Osteoblast (primary cell): ENCODE results near the gene PRDM5. TPM values are rescaled to one million over a fixed set of nuclear protein-coding genes. Genes with fewer than 3 reads are reported as not detected.

Experiments
- DNase-seq: peaks from one replicate; pipeline ENCODE4 v3.0.0; 2011; ENCODE audit warnings: low spot score, mixed read lengths; ENCODE audit not compliant: insufficient read length; ENCODE audit errors: missing footprints
- H2AFZ ChIP-seq: 2 replicates; pipeline ENCODE4 v1.6.0; 2011; ENCODE audit warnings: mild to moderate bottlenecking, low read length
- H3K27ac ChIP-seq: 2 replicates; pipeline ENCODE4 v1.5.1; 2011; ENCODE audit warnings: mild to moderate bottlenecking, low read depth, low read length, moderate library complexity
- H3K27me3 ChIP-seq: 2 replicates; pipeline ENCODE4 v1.6.0; 2012; ENCODE audit warnings: mild to moderate bottlenecking, control low read depth, inconsistent platforms, low read length, moderate library complexity; ENCODE audit not compliant: insufficient read depth
- H3K36me3 ChIP-seq: 2 replicates; pipeline ENCODE4 v1.5.1; 2011; ENCODE audit warnings: mild to moderate bottlenecking, low read length, control low read depth, moderate library complexity; ENCODE audit not compliant: insufficient read depth
- H3K4me1 ChIP-seq: 2 replicates; pipeline ENCODE4 v1.5.1; 2011; ENCODE audit warnings: mild to moderate bottlenecking, low read length, control low read depth, moderate library complexity; ENCODE audit not compliant: insufficient read depth
- H3K4me2 ChIP-seq: 2 replicates; pipeline ENCODE4 v1.6.0; 2011; ENCODE audit warnings: mild to moderate bottlenecking, low read length; ENCODE audit not compliant: insufficient read depth
- H3K4me3 ChIP-seq: fragments of 200-600 bp; sonication (generic); 3 replicates; pipeline ENCODE4 v1.5.1; 2012; ENCODE audit warnings: mild to moderate bottlenecking, low read length, inconsistent platforms; ENCODE audit not compliant: insufficient read depth
- H3K79me2 ChIP-seq: 2 replicates; pipeline ENCODE4 v1.6.0; 2012; ENCODE audit warnings: mild to moderate bottlenecking, low read length, control low read depth, inconsistent platforms; ENCODE audit not compliant: insufficient read depth
- H3K9me3 ChIP-seq: 2 replicates; pipeline ENCODE4 v1.5.1; 2011; ENCODE audit warnings: low read depth, low read length, control low read depth
- H4K20me1 ChIP-seq: 2 replicates; pipeline ENCODE4 v1.6.0; 2012; ENCODE audit warnings: mild to moderate bottlenecking, low read length, control low read depth; ENCODE audit not compliant: insufficient read depth
- CTCF ChIP-seq: IDR thresholded peaks from 2 replicates; pipeline ENCODE4 v1.5.1; 2011; ENCODE audit warnings: mild to moderate bottlenecking, low read depth, low read length, moderate library complexity; ENCODE audit errors: extremely low read depth
- total RNA-seq: library from RNA; depleted of rRNA; stranded (reverse); fragments of >200 nt; gene quantifications from 2 replicates; pipeline ENCODE4 v1.2.3, GENCODE V29; 2012

The PRDM5 gene
- total RNA-seq, 1 donor, result 39.4 TPM

- DNase-seq, result no peak
- H3K27me3 ChIP-seq, result no peaks in the 10 kb centered on the region
- H3K27ac ChIP-seq, result no peak overlapping the region
- H3K9me3 ChIP-seq, result no peaks in the 10 kb centered on the region
- no peak overlapping the region for H2AFZ ChIP-seq
- H4K20me1 ChIP-seq, result no peaks in the 10 kb centered on the region
- no peaks in the 10 kb centered on the region for H3K36me3 ChIP-seq
- no peaks in the 10 kb centered on the region for H3K4me1 ChIP-seq
- no peaks in the 10 kb centered on the region for H3K79me2 ChIP-seq
- no peak overlapping the region for H3K4me3 ChIP-seq
- no peak overlapping the region for H3K4me2 ChIP-seq
- TF ChIP-seq CTCF, result no peak
Measured at GRCh38 chr4:120869613-120870278, 52.8 kb downstream of the PRDM5 start.

GRCh38 chr4:120867506-120867905 is 55.0 kb downstream of the PRDM5 start:
- Histone ChIP-seq H3K27me3 (no peaks in the 10 kb centered on the region), H3K9me3 (no peaks in the 10 kb centered on the region), H2AFZ (no peak overlapping the region), H3K4me2 (no peak overlapping the region), H4K20me1 (no peaks in the 10 kb centered on the region), H3K4me3 (no peak overlapping the region), H3K4me1 (no peaks in the 10 kb centered on the region), H3K27ac (no peak overlapping the region), H3K79me2 (no peaks in the 10 kb centered on the region), H3K36me3 (no peaks in the 10 kb centered on the region)
- DNase-seq, result no peak
- TF ChIP-seq CTCF, result no peak

GRCh38 chr4:120865985-120866384 is 56.5 kb downstream of the PRDM5 start:
- Histone ChIP-seq H3K36me3 (no peaks in the 10 kb centered on the region), H3K27me3 (no peaks in the 10 kb centered on the region), H3K27ac (no peak overlapping the region), H3K9me3 (no peaks in the 10 kb centered on the region), H4K20me1 (no peaks in the 10 kb centered on the region), H3K4me3 (no peak overlapping the region), H3K4me1 (no peaks in the 10 kb centered on the region), H3K4me2 (no peak overlapping the region), H2AFZ (no peak overlapping the region), H3K79me2 (no peaks in the 10 kb centered on the region)
- DNase-seq, result no peak
- no peak for TF ChIP-seq CTCF

- no peaks in the 10 kb centered on the region for H3K9me3 ChIP-seq
- H3K36me3 ChIP-seq, result no peaks in the 10 kb centered on the region
- no peaks in the 10 kb centered on the region for H3K4me1 ChIP-seq
- no peak for TF ChIP-seq CTCF
- no peak overlapping the region for H3K27ac ChIP-seq
- no peak overlapping the region for H2AFZ ChIP-seq
- H3K79me2 ChIP-seq, result no peaks in the 10 kb centered on the region
- no peak for DNase-seq
- no peak overlapping the region for H3K4me3 ChIP-seq
- H3K27me3 ChIP-seq, result no peaks in the 10 kb centered on the region
- no peaks in the 10 kb centered on the region for H4K20me1 ChIP-seq
- no peak overlapping the region for H3K4me2 ChIP-seq
Measured at GRCh38 chr4:120864969-120865368, 57.6 kb downstream of the PRDM5 start.
